Left ventricle myocardium inferior (tissue), 1 donor: ENCODE results near the gene EREG. TPM values are rescaled to one million over a fixed set of nuclear protein-coding genes. Genes with fewer than 3 reads are reported as not detected.

Source experiments
- DNase-seq: peaks from one replicate; pipeline ENCODE4 v3.0.0-alpha.2; 2020
- H3K27ac ChIP-seq: fragments of 200-600 bp; replicated peaks from 2 replicates; pipeline ENCODE4 v1.8.0; 2021
- H3K27me3 ChIP-seq: fragments of 200-600 bp; 2 replicates; pipeline ENCODE4 v1.8.0; 2021; ENCODE audit warnings: low read depth
- H3K36me3 ChIP-seq: fragments of 200-600 bp; 2 replicates; pipeline ENCODE4 v1.8.0; 2021
- H3K4me1 ChIP-seq: fragments of 200-600 bp; 2 replicates; pipeline ENCODE4 v1.8.0; 2021
- H3K4me3 ChIP-seq: fragments of 200-600 bp; 2 replicates; pipeline ENCODE4 v1.8.0; 2021; ENCODE audit warnings: mild to moderate bottlenecking, moderate library complexity
- H3K9me3 ChIP-seq: fragments of 200-600 bp; replicated peaks from 2 replicates; pipeline ENCODE4 v1.8.0; 2021
- intact Hi-C: fragments of 100-400 bp; cut with micrococcal nuclease; formaldehyde crosslinking; loops from one replicate; pipeline ENCODE4 v1.11.0; 2022
- total RNA-seq: library from RNA; stranded (reverse); fragmentation: NEBNext Ultra II Directional; extraction: Animal tissue kit (Norgen Biotek cat#: 25700); gene quantifications from one replicate; pipeline ENCODE4 v1.2.1, GENCODE V29; 2021
- TF ChIP-seq, protein P1 (sequence below): fragments of 200-600 bp; IDR thresholded peaks from 2 replicates; pipeline ENCODE4 v1.8.0; 2021; ENCODE audit warnings: antibody characterized with exemption, mild to moderate bottlenecking, borderline replicate concordance
- donor health status: DM: no; HTN: yes; CAD: no; lungs with severe emphysema.

Gene EREG
- total RNA-seq, 1 donor from 2014 or later, result not detected

DNA sequence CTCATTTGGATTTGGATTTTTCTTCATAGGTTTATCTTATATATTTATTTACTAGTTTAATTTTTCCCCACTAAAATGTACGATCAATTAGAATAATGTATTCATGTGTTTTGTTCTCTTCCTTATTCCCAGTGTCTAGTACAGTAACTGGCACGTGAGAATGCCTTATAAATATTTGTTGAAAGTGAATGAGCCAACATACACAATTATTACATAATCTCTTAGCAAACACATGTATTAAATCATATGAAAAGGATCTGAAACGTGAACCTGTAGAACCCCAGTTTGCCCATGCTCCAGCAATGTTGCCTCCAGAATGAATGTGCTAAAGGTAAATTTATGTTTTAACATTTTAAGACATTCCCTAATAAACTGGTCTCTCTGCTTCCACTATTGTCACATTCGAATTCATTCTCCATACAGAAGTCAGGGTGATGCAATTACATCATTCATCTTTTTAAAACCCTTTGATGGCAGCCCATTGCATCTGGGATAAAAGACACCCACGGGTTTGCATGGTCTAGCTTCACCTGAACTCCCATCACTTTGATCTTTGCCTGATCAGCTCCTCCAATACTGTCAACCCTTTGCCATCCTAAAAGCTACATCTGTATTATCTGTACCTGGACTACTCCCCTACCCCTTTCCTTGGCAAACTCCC is 49.3 kb downstream of the EREG start:
- intact Hi-C loops, result no loop called here
- H3K27ac ChIP-seq, result no peak overlapping the region
- TF ChIP-seq, protein P1, sequence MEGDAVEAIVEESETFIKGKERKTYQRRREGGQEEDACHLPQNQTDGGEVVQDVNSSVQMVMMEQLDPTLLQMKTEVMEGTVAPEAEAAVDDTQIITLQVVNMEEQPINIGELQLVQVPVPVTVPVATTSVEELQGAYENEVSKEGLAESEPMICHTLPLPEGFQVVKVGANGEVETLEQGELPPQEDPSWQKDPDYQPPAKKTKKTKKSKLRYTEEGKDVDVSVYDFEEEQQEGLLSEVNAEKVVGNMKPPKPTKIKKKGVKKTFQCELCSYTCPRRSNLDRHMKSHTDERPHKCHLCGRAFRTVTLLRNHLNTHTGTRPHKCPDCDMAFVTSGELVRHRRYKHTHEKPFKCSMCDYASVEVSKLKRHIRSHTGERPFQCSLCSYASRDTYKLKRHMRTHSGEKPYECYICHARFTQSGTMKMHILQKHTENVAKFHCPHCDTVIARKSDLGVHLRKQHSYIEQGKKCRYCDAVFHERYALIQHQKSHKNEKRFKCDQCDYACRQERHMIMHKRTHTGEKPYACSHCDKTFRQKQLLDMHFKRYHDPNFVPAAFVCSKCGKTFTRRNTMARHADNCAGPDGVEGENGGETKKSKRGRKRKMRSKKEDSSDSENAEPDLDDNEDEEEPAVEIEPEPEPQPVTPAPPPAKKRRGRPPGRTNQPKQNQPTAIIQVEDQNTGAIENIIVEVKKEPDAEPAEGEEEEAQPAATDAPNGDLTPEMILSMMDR, result no peak
- no peaks in the 10 kb centered on the region for H3K27me3 ChIP-seq
- no peaks in the 10 kb centered on the region for H3K9me3 ChIP-seq
- no peaks in the 10 kb centered on the region for H3K4me1 ChIP-seq
- H3K36me3 ChIP-seq, result no peaks in the 10 kb centered on the region
- no peak overlapping the region for H3K4me3 ChIP-seq
- DNase-seq, result no peak

DNA sequence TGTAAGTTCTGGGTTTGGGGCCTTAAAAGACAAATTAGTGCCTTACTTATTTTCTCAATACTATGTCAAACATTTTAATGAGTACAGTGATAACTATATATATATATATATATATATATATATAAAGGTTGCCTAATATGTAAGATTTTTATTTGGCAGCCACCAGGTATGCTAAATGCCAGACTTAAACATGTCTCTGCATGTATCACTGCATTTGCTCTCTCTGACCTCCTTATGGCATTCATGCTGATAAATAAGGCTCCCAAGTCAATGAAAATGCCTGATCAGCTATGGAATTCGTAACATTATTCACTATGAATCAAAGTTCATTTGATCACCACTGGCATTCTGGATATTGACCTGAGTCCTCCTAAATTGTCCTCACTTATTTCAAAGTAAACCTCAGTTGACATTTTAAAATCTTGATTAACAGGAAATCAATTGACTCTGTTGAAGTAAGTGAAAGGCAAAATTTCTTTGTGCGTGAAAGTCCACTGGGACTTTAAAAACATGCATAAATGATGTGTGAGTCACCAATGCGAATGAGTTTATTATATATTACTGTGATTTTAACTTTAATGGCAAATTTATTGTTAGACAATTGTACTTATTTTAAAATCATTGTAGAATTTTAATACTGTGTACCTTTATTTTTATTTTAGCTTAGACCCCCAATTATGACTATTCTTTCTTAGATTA is 50.8 kb downstream of the EREG start:
- H3K4me3 ChIP-seq, result no peak overlapping the region
- no peak for DNase-seq
- H3K27me3 ChIP-seq, result no peaks in the 10 kb centered on the region
- H3K36me3 ChIP-seq, result no peaks in the 10 kb centered on the region
- intact Hi-C loops, result no loop called here
- H3K27ac ChIP-seq, result no peak overlapping the region
- no peaks in the 10 kb centered on the region for H3K4me1 ChIP-seq
- H3K9me3 ChIP-seq, result no peaks in the 10 kb centered on the region
- TF ChIP-seq, protein P1, result no peak

DNA sequence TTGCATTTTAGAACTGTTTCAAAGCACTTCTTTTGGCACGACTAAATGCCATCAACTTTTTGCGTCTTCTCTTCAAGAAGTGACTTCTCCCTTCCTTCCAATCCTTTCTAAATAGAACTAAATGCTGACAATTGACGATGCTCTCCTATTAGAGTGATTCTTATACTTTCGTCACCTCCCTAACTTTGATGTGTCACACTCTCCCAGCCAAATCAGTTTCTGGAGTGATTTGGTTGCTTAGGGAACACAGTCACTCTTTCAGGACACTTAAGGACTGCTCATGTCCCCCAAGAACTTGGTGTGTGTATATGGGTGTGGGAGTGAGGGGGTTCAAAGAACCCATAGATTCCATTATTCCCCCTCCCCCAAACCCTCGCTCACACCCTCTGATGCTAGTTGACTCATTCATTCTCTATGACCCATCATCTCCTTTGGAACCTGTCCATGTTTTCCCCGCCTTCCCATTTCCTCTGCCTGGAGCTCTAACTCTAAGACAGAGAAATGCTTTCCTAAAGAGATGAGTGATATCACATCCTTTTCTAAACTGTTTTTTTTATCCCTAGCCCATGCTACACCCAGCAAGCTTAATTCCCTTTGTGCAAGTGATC is 53.2 kb downstream of the EREG start:
- Histone ChIP-seq H3K4me3 (no peak overlapping the region), H3K36me3 (no peaks in the 10 kb centered on the region), H3K27ac (no peak overlapping the region), H3K9me3 (no peaks in the 10 kb centered on the region), H3K27me3 (no peaks in the 10 kb centered on the region), H3K4me1 (peaks cover 9% of the 10 kb centered on the region)
- TF ChIP-seq, protein P1, result no peak
- intact Hi-C loops, result no loop called here
- no peak for DNase-seq

DNA sequence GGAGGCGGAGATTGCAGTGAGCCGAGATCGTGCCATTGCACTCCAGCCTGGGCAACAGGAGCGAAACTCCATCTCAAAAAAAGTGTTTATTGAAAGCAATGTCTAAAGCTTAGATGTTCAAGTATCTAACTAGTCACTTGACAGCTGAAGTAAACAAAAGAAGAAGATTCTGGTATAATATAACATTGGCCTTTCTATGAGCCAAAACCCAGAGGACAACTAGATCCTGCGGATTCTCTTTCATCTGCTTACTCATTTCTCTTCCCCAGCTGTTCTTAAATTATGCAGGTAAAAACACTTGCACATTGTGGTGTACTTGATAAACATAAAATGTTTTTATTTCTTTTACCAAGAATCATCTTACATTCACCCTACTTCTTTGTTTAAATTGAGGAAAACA is 55.9 kb downstream of the EREG start:
- DNase-seq, result no peak
- TF ChIP-seq, protein P1, result no peak
- Histone ChIP-seq H3K36me3 (no peaks in the 10 kb centered on the region), H3K27ac (no peak overlapping the region), H3K4me1 (peaks cover 17% of the 10 kb centered on the region), H3K27me3 (no peaks in the 10 kb centered on the region), H3K9me3 (no peaks in the 10 kb centered on the region), H3K4me3 (no peak overlapping the region)
- intact Hi-C loops, result no loop called here

DNA sequence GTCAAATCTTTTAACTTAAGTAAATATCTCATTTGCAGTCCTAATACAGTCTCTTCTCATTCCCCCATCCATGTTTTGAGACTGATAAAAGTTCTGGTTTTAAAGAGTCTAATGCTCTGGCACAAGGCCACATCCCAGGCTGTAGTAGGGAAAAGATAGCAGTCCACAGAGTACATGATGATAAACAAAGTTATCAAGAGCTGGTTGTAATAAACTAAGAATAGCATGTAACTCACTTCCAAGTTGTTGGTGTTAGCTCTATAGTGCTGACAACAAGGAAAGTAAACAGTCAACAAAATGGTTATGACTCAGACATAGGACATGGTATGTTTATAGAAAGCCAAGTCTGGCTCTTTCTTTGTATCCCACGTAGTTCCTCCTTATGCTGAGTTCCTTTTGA is 58.2 kb downstream of the EREG start:
- Histone ChIP-seq H3K36me3 (no peaks in the 10 kb centered on the region), H3K9me3 (no peaks in the 10 kb centered on the region), H3K27ac (peak overlapping the region; percentile 50), H3K27me3 (no peaks in the 10 kb centered on the region), H3K4me1 (peaks cover 17% of the 10 kb centered on the region), H3K4me3 (no peak overlapping the region)
- intact Hi-C loops, result no loop called here
- TF ChIP-seq, protein P1, result no peak
- peak; percentile 51 for DNase-seq
